Left ventricle myocardium inferior (tissue), 1 donor: ENCODE measurements around the gene GATA5. TPM values are rescaled to one million over a fixed set of nuclear protein-coding genes. Genes with fewer than 3 reads are reported as not detected.
A peak's percentile ranks its signal among the peaks of the same experiment; 100 is the strongest.

Experiments used
- DNase-seq: peaks from one replicate; pipeline ENCODE4 v3.0.0-alpha.2; 2020
- H3K27ac ChIP-seq: fragments of 200-600 bp; replicated peaks from 2 replicates; pipeline ENCODE4 v1.8.0; 2021
- H3K27me3 ChIP-seq: fragments of 200-600 bp; 2 replicates; pipeline ENCODE4 v1.8.0; 2021; ENCODE audit warnings: low read depth
- H3K36me3 ChIP-seq: fragments of 200-600 bp; 2 replicates; pipeline ENCODE4 v1.8.0; 2021
- H3K4me1 ChIP-seq: fragments of 200-600 bp; 2 replicates; pipeline ENCODE4 v1.8.0; 2021
- H3K4me3 ChIP-seq: fragments of 200-600 bp; 2 replicates; pipeline ENCODE4 v1.8.0; 2021; ENCODE audit warnings: mild to moderate bottlenecking, moderate library complexity
- H3K9me3 ChIP-seq: fragments of 200-600 bp; replicated peaks from 2 replicates; pipeline ENCODE4 v1.8.0; 2021
- CTCF ChIP-seq: fragments of 200-600 bp; IDR thresholded peaks from 2 replicates; pipeline ENCODE4 v1.8.0; 2021; ENCODE audit warnings: antibody characterized with exemption, mild to moderate bottlenecking, borderline replicate concordance
- intact Hi-C: fragments of 100-400 bp; cut with micrococcal nuclease; formaldehyde crosslinking; loops from one replicate; pipeline ENCODE4 v1.11.0; 2022
- long read RNA-seq: library from polyadenylated mRNA; unstranded; transcript quantifications from one replicate; pipeline ENCODE4 v2.0.0, GENCODE V29; 2021
- total RNA-seq: library from RNA; stranded (reverse); fragmentation: NEBNext Ultra II Directional; extraction: Animal tissue kit (Norgen Biotek cat#: 25700); gene quantifications from one replicate; pipeline ENCODE4 v1.2.1, GENCODE V29; 2021
- donor health status: DM: no; HTN: yes; CAD: no; lungs with severe emphysema.

GATA5 gene, protein sequence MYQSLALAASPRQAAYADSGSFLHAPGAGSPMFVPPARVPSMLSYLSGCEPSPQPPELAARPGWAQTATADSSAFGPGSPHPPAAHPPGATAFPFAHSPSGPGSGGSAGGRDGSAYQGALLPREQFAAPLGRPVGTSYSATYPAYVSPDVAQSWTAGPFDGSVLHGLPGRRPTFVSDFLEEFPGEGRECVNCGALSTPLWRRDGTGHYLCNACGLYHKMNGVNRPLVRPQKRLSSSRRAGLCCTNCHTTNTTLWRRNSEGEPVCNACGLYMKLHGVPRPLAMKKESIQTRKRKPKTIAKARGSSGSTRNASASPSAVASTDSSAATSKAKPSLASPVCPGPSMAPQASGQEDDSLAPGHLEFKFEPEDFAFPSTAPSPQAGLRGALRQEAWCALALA
- total RNA-seq = 0.69 TPM
- long read RNA-seq, partial matches to known transcripts = 2 of 5 reads
- long read RNA-seq, other reads (novel, unspliced or antisense) = 1 of 5 reads

- Histone ChIP-seq H3K4me1 (peaks cover 26% of the 10 kb centered on the region), H3K27me3 (peaks cover 91% of the 10 kb centered on the region), H3K36me3 (no peaks in the 10 kb centered on the region), H3K4me3 (peak within 1 kb of the TSS; percentile 63), H3K9me3 (no peaks in the 10 kb centered on the region), H3K27ac (peak within 1 kb of the TSS; percentile 36)
- intact Hi-C loops = no loop called here
- DNase-seq = no peak
- TF ChIP-seq CTCF = no peak
These were observed at the start of gene GATA5 for GRCh38 chr20:62475772-62476055. TSS of gene GATA5 (minus strand) at chr20:62475995. CDS start at chr20:62475521, 474 bp downstream.

- Histone ChIP-seq H3K9me3 (no peaks in the 10 kb centered on the region), H3K36me3 (no peaks in the 10 kb centered on the region), H3K27me3 (peaks cover 60% of the 10 kb centered on the region), H3K4me1 (peaks cover 24% of the 10 kb centered on the region), H3K27ac (no peak overlapping the region), H3K4me3 (no peak overlapping the region)
- no peak for TF ChIP-seq CTCF
- no peak for DNase-seq
- intact Hi-C loops = no loop called here
These were observed 49.2 kb upstream of the GATA5 start for GRCh38 chr20:62525014-62525413.

GRCh38 chr20:62524505-62524911 lies 48.7 kb upstream of the GATA5 start:
- TF ChIP-seq CTCF = no peak
- peaks cover 19% of the 10 kb centered on the region for H3K4me1 ChIP-seq
- no peak overlapping the region for H3K4me3 ChIP-seq
- H3K9me3 ChIP-seq = no peaks in the 10 kb centered on the region
- intact Hi-C loops = no loop called here
- H3K27ac ChIP-seq = no peak overlapping the region
- H3K36me3 ChIP-seq = no peaks in the 10 kb centered on the region
- DNase-seq = no peak
- peaks cover 61% of the 10 kb centered on the region for H3K27me3 ChIP-seq

- no peaks in the 10 kb centered on the region for H3K9me3 ChIP-seq
- TF ChIP-seq CTCF = no peak
- H3K4me3 ChIP-seq = no peak overlapping the region
- no peak for DNase-seq
- no peaks in the 10 kb centered on the region for H3K36me3 ChIP-seq
- intact Hi-C loops = no loop called here
- H3K27ac ChIP-seq = no peak overlapping the region
- peaks cover 70% of the 10 kb centered on the region for H3K27me3 ChIP-seq
- peaks cover 11% of the 10 kb centered on the region for H3K4me1 ChIP-seq
These were observed 47.8 kb upstream of the GATA5 start for GRCh38 chr20:62523473-62524203.

- Histone ChIP-seq H3K4me1 (peaks cover 11% of the 10 kb centered on the region), H3K27me3 (peaks cover 77% of the 10 kb centered on the region), H3K27ac (no peak overlapping the region), H3K36me3 (no peaks in the 10 kb centered on the region), H3K4me3 (no peak overlapping the region), H3K9me3 (no peaks in the 10 kb centered on the region)
- no peak for DNase-seq
- TF ChIP-seq CTCF = no peak
- intact Hi-C loops = no loop called here
These were observed 47.1 kb upstream of the GATA5 start for GRCh38 chr20:62522748-62523396.
